DOHH2 (cell line): ENCODE measurements around the gene C1orf116.

ENCODE experiments used
- H3F3A ChIP-seq: fragments of 200-600 bp; sonication (generic), shearing (Covaris generic); 2 replicates; pipeline ENCODE4 v1.6.0; 2016; ENCODE audit warnings: antibody characterized with exemption, mild to moderate bottlenecking; ENCODE audit not compliant: control insufficient read depth, insufficient read depth
- H3K27ac ChIP-seq: fragments of 200-600 bp; sonication (generic); 2 replicates; pipeline ENCODE4 v1.5.1; 2014; ENCODE audit warnings: low read depth, mild to moderate bottlenecking, low read length, moderate library complexity
- H3K27me3 ChIP-seq: fragments of 200-600 bp; sonication (generic); 2 replicates; pipeline ENCODE4 v1.6.1; 2014; ENCODE audit warnings: mild to moderate bottlenecking, low read length, mixed read lengths; ENCODE audit not compliant: control insufficient read depth
- H3K36me3 ChIP-seq: fragments of 200-600 bp; sonication (generic); 2 replicates; pipeline ENCODE4 v1.6.1; 2014; ENCODE audit warnings: mild to moderate bottlenecking, low read length, moderate library complexity, mixed read lengths; ENCODE audit not compliant: control insufficient read depth
- H3K4me1 ChIP-seq: fragments of 200-600 bp; sonication (generic); 2 replicates; pipeline ENCODE4 v1.6.1; 2014; ENCODE audit warnings: mild to moderate bottlenecking, low read length, mixed read lengths; ENCODE audit not compliant: control insufficient read depth
- H3K4me2 ChIP-seq: fragments of 200-600 bp; sonication (generic); 2 replicates; pipeline ENCODE4 v1.6.0; 2014; ENCODE audit warnings: mild to moderate bottlenecking, low read length, moderate library complexity
- H3K4me3 ChIP-seq: fragments of 200-600 bp; sonication (generic); 2 replicates; pipeline ENCODE4 v1.5.1; 2014; ENCODE audit warnings: mild to moderate bottlenecking, low read length, mixed read lengths
- H3K79me2 ChIP-seq: fragments of 200-600 bp; sonication (generic); 2 replicates; pipeline ENCODE4 v1.6.1; 2014; ENCODE audit warnings: mild to moderate bottlenecking, low read length, mixed read lengths; ENCODE audit not compliant: control insufficient read depth
- H3K9me2 ChIP-seq: fragments of 200-600 bp; sonication (generic); replicated peaks from 2 replicates; pipeline ENCODE4 v1.6.1; 2014; ENCODE audit warnings: mild to moderate bottlenecking, low read length, mixed read lengths; ENCODE audit not compliant: control insufficient read depth
- H3K9me3 ChIP-seq: fragments of 200-600 bp; sonication (generic); 2 replicates; pipeline ENCODE4 v1.6.1; 2014; ENCODE audit warnings: antibody characterized with exemption, low read length, mixed read lengths; ENCODE audit not compliant: control insufficient read depth, insufficient read depth
- H4K20me1 ChIP-seq: fragments of 200-600 bp; sonication (generic); 2 replicates; pipeline ENCODE4 v1.6.0; 2014; ENCODE audit warnings: low read depth, mild to moderate bottlenecking, antibody characterized with exemption, low read length, moderate library complexity; ENCODE audit not compliant: control insufficient read depth, insufficient read depth
- EZH2phosphoT487 ChIP-seq: fragments of 200-600 bp; sonication (generic); IDR thresholded peaks from 2 replicates; pipeline ENCODE4 v1.6.1; 2017; ENCODE audit warnings: borderline replicate concordance, mild to moderate bottlenecking, antibody characterized with exemption, low read length, moderate library complexity, mixed read lengths
- TF ChIP-seq, protein P1 (sequence below): fragments of 200-600 bp; sonication (generic); IDR thresholded peaks from one replicate; pipeline ENCODE4 v1.5.1; 2014; ENCODE audit warnings: antibody characterized with exemption, mild to moderate bottlenecking, low read depth, low read length; ENCODE audit not compliant: poor library complexity, severe bottlenecking

Gene C1orf116

DNA sequence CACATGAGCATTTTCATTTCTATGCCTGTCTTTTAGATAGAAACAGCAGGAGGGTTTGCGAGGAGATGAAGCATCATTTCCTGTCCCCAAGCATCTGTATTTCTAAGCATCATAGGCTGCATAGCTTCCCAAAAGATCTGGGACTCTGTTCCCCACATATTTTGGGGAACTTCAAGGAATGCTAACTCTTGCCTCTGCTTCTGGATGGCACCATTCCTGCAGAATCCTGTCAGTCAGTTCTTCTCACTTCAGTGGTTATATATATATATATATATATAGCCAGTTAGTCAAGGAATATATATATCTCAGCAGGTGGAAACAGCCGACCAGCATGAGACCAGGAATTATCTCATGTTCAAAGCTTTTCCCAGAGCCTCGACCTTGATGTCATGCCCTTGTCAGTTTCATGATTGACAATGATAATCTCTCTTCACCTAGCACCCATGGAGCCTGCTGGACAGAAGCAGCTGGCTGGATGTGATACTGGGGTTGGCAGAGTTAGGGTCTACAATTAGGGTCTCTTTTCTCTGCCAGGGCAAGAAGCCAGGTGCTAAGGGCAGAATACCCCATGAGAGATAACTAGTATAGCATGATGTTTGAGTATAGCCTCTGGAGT is 22.9 kb upstream of the C1orf116 start:
- Histone ChIP-seq H3K4me3 (no peak overlapping the region), H4K20me1 (no peaks in the 10 kb centered on the region), H3K27ac (no peak overlapping the region), H3K4me2 (no peak overlapping the region), H3K27me3 (peaks cover 35% of the 10 kb centered on the region), H3K79me2 (peaks cover 2% of the 10 kb centered on the region), H3K9me3 (peaks cover 4% of the 10 kb centered on the region; the same call in 1 of the 2 replicates), H3K9me2 (no peaks in the 10 kb centered on the region), H3K36me3 (peaks cover 2% of the 10 kb centered on the region; the same call in 1 of the 2 replicates), H3F3A (peaks cover 4% of the 10 kb centered on the region; the same call in 1 of the 2 replicates), H3K4me1 (peaks cover 13% of the 10 kb centered on the region)
- TF ChIP-seq, protein P1, sequence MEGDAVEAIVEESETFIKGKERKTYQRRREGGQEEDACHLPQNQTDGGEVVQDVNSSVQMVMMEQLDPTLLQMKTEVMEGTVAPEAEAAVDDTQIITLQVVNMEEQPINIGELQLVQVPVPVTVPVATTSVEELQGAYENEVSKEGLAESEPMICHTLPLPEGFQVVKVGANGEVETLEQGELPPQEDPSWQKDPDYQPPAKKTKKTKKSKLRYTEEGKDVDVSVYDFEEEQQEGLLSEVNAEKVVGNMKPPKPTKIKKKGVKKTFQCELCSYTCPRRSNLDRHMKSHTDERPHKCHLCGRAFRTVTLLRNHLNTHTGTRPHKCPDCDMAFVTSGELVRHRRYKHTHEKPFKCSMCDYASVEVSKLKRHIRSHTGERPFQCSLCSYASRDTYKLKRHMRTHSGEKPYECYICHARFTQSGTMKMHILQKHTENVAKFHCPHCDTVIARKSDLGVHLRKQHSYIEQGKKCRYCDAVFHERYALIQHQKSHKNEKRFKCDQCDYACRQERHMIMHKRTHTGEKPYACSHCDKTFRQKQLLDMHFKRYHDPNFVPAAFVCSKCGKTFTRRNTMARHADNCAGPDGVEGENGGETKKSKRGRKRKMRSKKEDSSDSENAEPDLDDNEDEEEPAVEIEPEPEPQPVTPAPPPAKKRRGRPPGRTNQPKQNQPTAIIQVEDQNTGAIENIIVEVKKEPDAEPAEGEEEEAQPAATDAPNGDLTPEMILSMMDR: no peak
- TF ChIP-seq EZH2phosphoT487: no peak

DNA sequence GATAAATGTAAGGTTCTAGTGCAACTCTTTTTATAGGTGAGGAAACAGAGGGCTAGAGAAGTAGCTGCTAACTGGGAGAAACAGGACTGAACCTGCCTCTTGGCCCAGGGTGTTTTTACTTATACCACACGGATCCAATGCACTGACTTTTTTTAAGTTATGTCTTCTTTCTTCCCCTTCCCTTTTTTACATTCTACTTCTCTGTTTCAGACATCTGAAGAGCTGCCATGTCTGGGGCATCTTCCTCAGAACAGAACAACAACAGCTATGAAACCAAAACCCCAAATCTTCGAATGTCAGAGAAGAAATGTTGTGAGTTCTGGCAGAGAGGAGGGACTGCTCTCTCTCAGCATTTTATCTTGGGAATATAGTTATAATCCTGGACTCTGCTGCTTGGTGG is 21.9 kb upstream of the C1orf116 start:
- Histone ChIP-seq H3K4me1 (peaks cover 15% of the 10 kb centered on the region), H3K9me2 (no peaks in the 10 kb centered on the region), H3K27me3 (peaks cover 41% of the 10 kb centered on the region), H3K36me3 (peaks cover 4% of the 10 kb centered on the region), H3K9me3 (peaks cover 4% of the 10 kb centered on the region; the same call in 1 of the 2 replicates), H4K20me1 (no peaks in the 10 kb centered on the region), H3F3A (peaks cover 4% of the 10 kb centered on the region; the same call in 1 of the 2 replicates), H3K27ac (no peak overlapping the region), H3K4me3 (no peak overlapping the region), H3K4me2 (no peak overlapping the region), H3K79me2 (peaks cover 12% of the 10 kb centered on the region)
- TF ChIP-seq, protein P1: no peak
- TF ChIP-seq EZH2phosphoT487: no peak

DNA sequence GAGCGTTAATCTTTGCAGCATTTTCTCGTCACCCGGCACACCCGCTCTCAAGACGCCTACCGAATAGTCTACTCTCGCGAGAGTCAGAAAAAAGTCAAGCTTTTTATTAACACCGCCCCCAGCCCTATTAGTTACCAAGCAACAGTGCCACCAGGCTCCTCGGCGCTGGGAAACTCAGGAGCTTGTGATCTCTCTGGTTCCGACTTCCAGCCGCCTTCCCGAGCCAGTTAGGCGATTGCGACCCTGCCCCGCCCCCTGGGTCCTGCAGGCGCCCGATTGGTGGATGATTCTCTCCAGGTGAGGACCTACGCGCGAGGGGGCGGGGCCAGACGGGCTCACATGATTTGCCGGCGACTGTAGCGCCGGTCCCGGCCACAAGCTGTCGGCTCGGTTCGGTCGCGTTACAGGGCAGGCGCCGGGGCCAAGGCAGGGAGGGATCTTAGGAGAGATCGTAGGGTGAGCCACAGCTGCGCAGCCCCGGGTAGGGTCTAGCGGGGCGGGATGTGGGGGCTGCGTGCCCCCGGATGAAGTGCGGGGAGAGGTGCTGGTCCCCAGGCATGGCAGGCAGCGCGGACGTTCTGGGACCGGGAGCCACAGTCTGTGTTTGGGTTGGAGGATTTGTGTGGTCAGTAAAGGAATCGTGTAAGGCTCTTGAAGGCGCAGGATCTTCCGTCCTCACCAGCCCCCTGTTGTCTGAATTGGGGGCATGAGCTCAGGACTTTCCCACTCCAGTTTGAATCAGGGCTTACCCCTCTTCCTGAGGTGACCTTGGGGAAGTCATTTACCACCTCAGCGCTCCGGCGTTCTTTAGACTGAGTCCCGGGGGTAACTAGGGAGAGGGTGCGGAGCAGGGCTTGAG is 20.6 kb upstream of the C1orf116 start, which contains the start of gene PFKFB2:
TSS of gene PFKFB2 (plus strand) at position 365 of the 859 bp plus-strand sequence. CDS start 1,443 bp downstream, outside the sequence.
- peaks cover 17% of the 10 kb centered on the region for H3K36me3 ChIP-seq
- peaks cover 40% of the 10 kb centered on the region for H3K27me3 ChIP-seq
- peaks cover 4% of the 10 kb centered on the region; the same call in 1 of the 2 replicates for H3F3A ChIP-seq
- H3K27ac ChIP-seq: no peak within 1 kb of the TSS
- TF ChIP-seq, protein P1: no peak
- TF ChIP-seq EZH2phosphoT487: no peak
- H3K4me3 ChIP-seq: peak within 1 kb of the TSS; percentile 75
- peaks cover 25% of the 10 kb centered on the region for H3K79me2 ChIP-seq
- H4K20me1 ChIP-seq: no peaks in the 10 kb centered on the region
- peaks cover 18% of the 10 kb centered on the region for H3K4me1 ChIP-seq
- H3K9me3 ChIP-seq: peaks cover 4% of the 10 kb centered on the region; the same call in 1 of the 2 replicates
- peak within 1 kb of the TSS; percentile 72 for H3K4me2 ChIP-seq
- no peaks in the 10 kb centered on the region for H3K9me2 ChIP-seq
